Nephron (organoid): ENCODE results near the gene POU2F3.

Source experiments
- H3K27ac Mint-ChIP-seq, 3 experiments: 2 replicates each; pipeline ENCODE4 v1.8.0; 2020; ENCODE audit warnings: mixed read lengths in 3 of 3, mild to moderate bottlenecking in 2 of 3, moderate library complexity in 1 of 3
- H3K27me3 Mint-ChIP-seq: 2 replicates; pipeline ENCODE4 v1.8.0; 2021; ENCODE audit warnings: low read depth, mild to moderate bottlenecking, moderate library complexity, mixed read lengths
- H3K36me3 Mint-ChIP-seq: 2 replicates; pipeline ENCODE4 v1.8.0; 2020; ENCODE audit warnings: low read depth, mixed read lengths
- H3K4me1 Mint-ChIP-seq: 2 replicates; pipeline ENCODE4 v1.8.0; 2020; ENCODE audit warnings: mixed read lengths
- H3K4me3 Mint-ChIP-seq, 3 experiments: 2 replicates each; pipeline ENCODE4 v1.8.0; 2020; ENCODE audit warnings: mild to moderate bottlenecking in 3 of 3, mixed read lengths in 3 of 3, moderate library complexity in 2 of 3
- H3K9me3 Mint-ChIP-seq: 2 replicates; pipeline ENCODE4 v1.8.0; 2020; ENCODE audit warnings: mixed read lengths
- CTCF ChIP-seq, 3 experiments: fragments of 200-600 bp; sonication (generic); IDR thresholded peaks; one replicate each; pipeline ENCODE4 v1.5.0; 2021; ENCODE audit warnings: antibody characterized with exemption in 3 of 3; ENCODE audit not compliant: unreplicated experiment in 3 of 3

The POU2F3 gene

GRCh38 chr11:120219938-120220746 is 19.8 kb upstream of the POU2F3 start:
- Mint-ChIP-seq H3K36me3 (peaks cover 20% of the 10 kb centered on the region), H3K4me1 (peaks cover 39% of the 10 kb centered on the region)
- no peak for TF ChIP-seq CTCF (IDR thresholded peaks at IDR 0.05; ENCODE audit: unreplicated experiment in 3 of 3)

GRCh38 chr11:120220747-120221037 is 19.2 kb upstream of the POU2F3 start:
- no peak overlapping the region for H3K4me3 Mint-ChIP-seq
- peaks cover 21% of the 10 kb centered on the region for H3K36me3 Mint-ChIP-seq
- peak overlapping the region in 1 of 3 experiments; percentile 12 for H3K27ac Mint-ChIP-seq
- H3K9me3 Mint-ChIP-seq, result no peaks in the 10 kb centered on the region
- H3K27me3 Mint-ChIP-seq, result peaks cover 4% of the 10 kb centered on the region
- peaks cover 40% of the 10 kb centered on the region for H3K4me1 Mint-ChIP-seq
- no peak for TF ChIP-seq CTCF (IDR thresholded peaks at IDR 0.05; ENCODE audit: unreplicated experiment in 3 of 3)

More at GRCh38 chr11:120219938-120220746, 19.8 kb upstream of the POU2F3 start:
- Mint-ChIP-seq H3K4me3 (no peak overlapping the region), H3K27ac (peak overlapping the region in 2 of 3 experiments; percentile 12 to 38), H3K27me3 (peaks cover 4% of the 10 kb centered on the region), H3K9me3 (no peaks in the 10 kb centered on the region)

GRCh38 chr11:120221115-120221752 is 18.7 kb upstream of the POU2F3 start:
- no peaks in the 10 kb centered on the region for H3K9me3 Mint-ChIP-seq

GRCh38 chr11:120222916-120223315 is 17.0 kb upstream of the POU2F3 start:
- Mint-ChIP-seq H3K27me3 (peaks cover 8% of the 10 kb centered on the region), H3K9me3 (no peaks in the 10 kb centered on the region), H3K4me1 (peaks cover 34% of the 10 kb centered on the region), H3K27ac (no peak overlapping the region), H3K4me3 (no peak overlapping the region), H3K36me3 (peaks cover 29% of the 10 kb centered on the region)
- TF ChIP-seq CTCF (IDR thresholded peaks at IDR 0.05; ENCODE audit: unreplicated experiment in 3 of 3), result no peak

More at GRCh38 chr11:120221115-120221752, 18.7 kb upstream of the POU2F3 start:
- TF ChIP-seq CTCF (IDR thresholded peaks at IDR 0.05; ENCODE audit: unreplicated experiment in 3 of 3), result no peak
- Mint-ChIP-seq H3K36me3 (peaks cover 21% of the 10 kb centered on the region), H3K4me3 (no peak overlapping the region), H3K4me1 (peaks cover 40% of the 10 kb centered on the region), H3K27me3 (peaks cover 4% of the 10 kb centered on the region), H3K27ac (peak overlapping the region in 1 of 3 experiments; percentile 12)

- peak overlapping the region; percentile 87 to 97 (median 88) for H3K27ac Mint-ChIP-seq
- H3K9me3 Mint-ChIP-seq, result no peaks in the 10 kb centered on the region
- H3K27me3 Mint-ChIP-seq, result peaks cover 14% of the 10 kb centered on the region
- no peak overlapping the region for H3K4me3 Mint-ChIP-seq
- H3K4me1 Mint-ChIP-seq, result peaks cover 33% of the 10 kb centered on the region
- peaks cover 35% of the 10 kb centered on the region for H3K36me3 Mint-ChIP-seq
- TF ChIP-seq CTCF (IDR thresholded peaks at IDR 0.05; ENCODE audit: unreplicated experiment in 3 of 3), result no peak
Observed at GRCh38 chr11:120223793-120224192, 16.1 kb upstream of the POU2F3 start.
